HepG2 (cell line): ENCODE measurements around the gene TBC1D22A. TPM values are rescaled to one million over a fixed set of nuclear protein-coding genes. Genes with fewer than 3 reads are reported as not detected.

Experiments used
- ATAC-seq: fragments of 200-7000 bp; cut with Tn5 transposase; 3 replicates; pipeline ENCODE4 v1.9.1; 2020; ENCODE audit warnings: mild to moderate bottlenecking, moderate library complexity
- BruUV-seq: library from RNA; stranded (reverse); fragments of 400-500 nt; replicated peaks from 2 replicates; lab custom pipeline; 2021; lab: Mats Ljungman, UMichigan
- CTCF ChIA-PET: fragments of 300-600 bp; formaldehyde crosslinking; extraction: SDS; loops from one replicate; lab custom pipeline; 2021; ENCODE audit warnings: low total read pairs, inconsistent platforms, low intra/inter-chr PET ratio; lab: Yijun Ruan, JAX
- POLR2A ChIA-PET: fragments of 350-600 bp; sonication (Branson Sonifier 250); formaldehyde crosslinking; loops from one replicate; lab custom pipeline; 2020; ENCODE audit warnings: antibody characterized with exemption, inconsistent platforms; lab: Yijun Ruan, JAX
- DNase-seq: peaks from one replicate; pipeline ENCODE4 v3.0.0-alpha.2; 2015; ENCODE audit warnings: low spot score
- FAIRE-seq: peaks from 3 replicates; lab custom pipeline; 2011; peaks lifted over from hg19 to GRCh38; lab: Jason Lieb, UNC
- H2AFZ ChIP-seq: one replicate; pipeline ENCODE4 v1.6.1; 2011; ENCODE audit warnings: low read length, inconsistent platforms
- H3K27ac ChIP-seq: fragments of 300-600 bp; 3 replicates; pipeline ENCODE4 v1.8.0; 2011; ENCODE audit warnings: mixed run types, mild to moderate bottlenecking, mixed read lengths, low read length, inconsistent platforms; ENCODE audit not compliant: insufficient read depth; ENCODE audit errors: extremely low read length
- H3K27me3 ChIP-seq, 2 experiments: fragments of 200-600 bp in 1 of 2; 2 replicates in 1 of 2; 3 replicates in 1 of 2; pipeline versions ENCODE4 v1.6.0 to v1.8.0; 2011; ENCODE audit warnings: low read length in 2 of 2, mild to moderate bottlenecking in 2 of 2, moderate library complexity in 2 of 2, inconsistent platforms in 1 of 2; ENCODE audit not compliant: insufficient read depth in 2 of 2, control insufficient read depth in 1 of 2
- H3K36me3 ChIP-seq, 2 experiments: fragments of 200-600 bp in 1 of 2; replicated peaks in 1 of 2; 2 replicates in 1 of 2; 3 replicates in 1 of 2; pipeline versions ENCODE4 v1.5.1 to v1.8.0; 2011; ENCODE audit warnings: low read length in 2 of 2, inconsistent platforms in 1 of 2; ENCODE audit not compliant: insufficient read depth in 2 of 2, control insufficient read depth in 1 of 2
- H3K4me1 ChIP-seq: 2 replicates; pipeline ENCODE4 v1.5.1; 2012; ENCODE audit warnings: low read length, inconsistent platforms; ENCODE audit not compliant: insufficient read depth
- H3K4me2 ChIP-seq: 2 replicates; pipeline ENCODE4 v1.6.0; 2011; ENCODE audit warnings: low read depth, low read length, inconsistent platforms
- H3K4me3 ChIP-seq, 3 experiments: fragments of 200-600 bp in 1 of 3; sonication (generic), shearing (Covaris generic) in 1 of 3; replicated peaks in 1 of 3; 2 replicates each; pipeline ENCODE4 v1.5.1; 2011 to 2016; ENCODE audit warnings: low read length in 3 of 3, inconsistent platforms in 2 of 3, low read depth in 2 of 3, mild to moderate bottlenecking in 2 of 3, control low read depth in 1 of 3, mixed read lengths in 1 of 3; ENCODE audit not compliant: insufficient read depth in 1 of 3
- H3K79me2 ChIP-seq: one replicate; pipeline ENCODE4 v1.6.1; 2011; ENCODE audit warnings: low read length, inconsistent platforms; ENCODE audit not compliant: insufficient read depth
- H3K9ac ChIP-seq: 2 replicates; pipeline ENCODE4 v1.6.0; 2011; ENCODE audit warnings: mild to moderate bottlenecking, low read depth, low read length, inconsistent platforms; ENCODE audit not compliant: insufficient read depth
- H3K9me3 ChIP-seq: 2 replicates; pipeline ENCODE4 v1.5.1; 2012; ENCODE audit warnings: mild to moderate bottlenecking, low read length
- H4K20me1 ChIP-seq: 2 replicates; pipeline ENCODE4 v1.6.0; 2011; ENCODE audit warnings: inconsistent platforms, mild to moderate bottlenecking, low read length, moderate library complexity; ENCODE audit not compliant: insufficient read depth
- WGBS: methylation state at CpG from one replicate; pipeline ENCODE4 v1.1.6; 2017; ENCODE audit warnings: low lambda C conversion rate; 5-methylcytosine and 5-hydroxymethylcytosine counted together
- in situ Hi-C: cut with HindIII; loops from 2 replicates; pipeline ENCODE4 v1.10.0; 2017; ENCODE audit warnings: low pct_unique_long_range_greater_than_20kb; ENCODE audit not compliant: extremely low pct_ligation_motif_present
- intact Hi-C: fragments of 100-400 bp; cut with micrococcal nuclease; formaldehyde crosslinking; loops from one replicate; pipeline ENCODE4 v1.10.0; 2022; ENCODE audit not compliant: unreplicated experiment
- polyA plus RNA-seq, 8 experiments: library from polyadenylated mRNA; depleted of rRNA in 3 of 8; stranded (reverse) in 7 of 8; unstranded in 1 of 8; fragments of >200 nt; fragmentation: Illumina TruSeq in 4 of 8; extraction: Trizol in 4 of 8; gene quantifications; 2 replicates each; pipeline versions ENCODE4 v1.2.1 to v1.2.3, GENCODE V29; 2011 to 2016; ENCODE audit warnings: low read depth in 4 of 8, missing spikeins in 1 of 8, mixed read lengths in 1 of 8; ENCODE audit not compliant: insufficient read depth in 1 of 8
- total RNA-seq, 5 experiments: library from RNA; depleted of rRNA; stranded (reverse); fragments of >200 nt; fragmentation: Illumina TruSeq; extraction: Trizol; gene quantifications; 2 replicates each; pipeline ENCODE4 v1.2.3, GENCODE V29; 2016; ENCODE audit warnings: low read depth in 1 of 5
- TF ChIP-seq, protein P1 (sequence below): sonication (generic); formaldehyde crosslinking; IDR thresholded peaks from 2 replicates; pipeline ENCODE4 v1.5.1; 2020; ENCODE audit warnings: mild to moderate bottlenecking, missing genetic modification reagents, moderate library complexity
- TF ChIP-seq, protein P2 (sequence below): IDR thresholded peaks from 2 replicates; pipeline ENCODE4 v1.6.1; 2016
- TF ChIP-seq, protein P3 (sequence below): sonication (generic); formaldehyde crosslinking; IDR thresholded peaks from 2 replicates; pipeline ENCODE4 v1.5.1; 2020; ENCODE audit warnings: missing genetic modification reagents, mild to moderate bottlenecking, borderline replicate concordance

The TBC1D22A gene
- total and polyA plus RNA-seq, 2 of the 13 experiments (the other 11 are each of a cell fraction or from before 2014, with no cell fraction given) = 17.3 to 18.0 TPM

DNA sequence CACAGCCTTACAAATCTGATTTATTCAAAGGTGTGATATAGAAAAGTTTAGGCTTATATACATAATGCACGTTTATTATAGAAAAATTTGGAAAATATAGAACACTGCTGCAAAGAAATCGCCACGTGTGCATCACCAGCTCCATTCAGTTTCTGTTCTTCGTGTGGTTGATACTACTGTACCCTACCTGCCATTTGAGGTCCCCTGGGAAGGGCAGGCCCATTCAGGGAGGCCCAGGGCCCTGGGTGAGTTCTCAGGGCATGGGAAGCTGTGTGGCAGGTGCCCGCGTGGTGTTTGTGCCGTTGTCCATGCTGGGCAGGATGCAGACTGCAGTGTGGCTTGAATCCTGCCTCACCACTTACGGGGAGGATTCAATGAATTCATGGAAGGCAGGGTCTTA lies 60.8 kb downstream of the TBC1D22A start (continued):
- TF ChIP-seq, protein P1, sequence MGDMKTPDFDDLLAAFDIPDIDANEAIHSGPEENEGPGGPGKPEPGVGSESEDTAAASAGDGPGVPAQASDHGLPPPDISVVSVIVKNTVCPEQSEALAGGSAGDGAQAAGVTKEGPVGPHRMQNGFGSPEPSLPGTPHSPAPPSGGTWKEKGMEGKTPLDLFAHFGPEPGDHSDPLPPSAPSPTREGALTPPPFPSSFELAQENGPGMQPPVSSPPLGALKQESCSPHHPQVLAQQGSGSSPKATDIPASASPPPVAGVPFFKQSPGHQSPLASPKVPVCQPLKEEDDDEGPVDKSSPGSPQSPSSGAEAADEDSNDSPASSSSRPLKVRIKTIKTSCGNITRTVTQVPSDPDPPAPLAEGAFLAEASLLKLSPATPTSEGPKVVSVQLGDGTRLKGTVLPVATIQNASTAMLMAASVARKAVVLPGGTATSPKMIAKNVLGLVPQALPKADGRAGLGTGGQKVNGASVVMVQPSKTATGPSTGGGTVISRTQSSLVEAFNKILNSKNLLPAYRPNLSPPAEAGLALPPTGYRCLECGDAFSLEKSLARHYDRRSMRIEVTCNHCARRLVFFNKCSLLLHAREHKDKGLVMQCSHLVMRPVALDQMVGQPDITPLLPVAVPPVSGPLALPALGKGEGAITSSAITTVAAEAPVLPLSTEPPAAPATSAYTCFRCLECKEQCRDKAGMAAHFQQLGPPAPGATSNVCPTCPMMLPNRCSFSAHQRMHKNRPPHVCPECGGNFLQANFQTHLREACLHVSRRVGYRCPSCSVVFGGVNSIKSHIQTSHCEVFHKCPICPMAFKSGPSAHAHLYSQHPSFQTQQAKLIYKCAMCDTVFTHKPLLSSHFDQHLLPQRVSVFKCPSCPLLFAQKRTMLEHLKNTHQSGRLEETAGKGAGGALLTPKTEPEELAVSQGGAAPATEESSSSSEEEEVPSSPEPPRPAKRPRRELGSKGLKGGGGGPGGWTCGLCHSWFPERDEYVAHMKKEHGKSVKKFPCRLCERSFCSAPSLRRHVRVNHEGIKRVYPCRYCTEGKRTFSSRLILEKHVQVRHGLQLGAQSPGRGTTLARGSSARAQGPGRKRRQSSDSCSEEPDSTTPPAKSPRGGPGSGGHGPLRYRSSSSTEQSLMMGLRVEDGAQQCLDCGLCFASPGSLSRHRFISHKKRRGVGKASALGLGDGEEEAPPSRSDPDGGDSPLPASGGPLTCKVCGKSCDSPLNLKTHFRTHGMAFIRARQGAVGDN (CRISPR knock-in tag) = no peak

DNA sequence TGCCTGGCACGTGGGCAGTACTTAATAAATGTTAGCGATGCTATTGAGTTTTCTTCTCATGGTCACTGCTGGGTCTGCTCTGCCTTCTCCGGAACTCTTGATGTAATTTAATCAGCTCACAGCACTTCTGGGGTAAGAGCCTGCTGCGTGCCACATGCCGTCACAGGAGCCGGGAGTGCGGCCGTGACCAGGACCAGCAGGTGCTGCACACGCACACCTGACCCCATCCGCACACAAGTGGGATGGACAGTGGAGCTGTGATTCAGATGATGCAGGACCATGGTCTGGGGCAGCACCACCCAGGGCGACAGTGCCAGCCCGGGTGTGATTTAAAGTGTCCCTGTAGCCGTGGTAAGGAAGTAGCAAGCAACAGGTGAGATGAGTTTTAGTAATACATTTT lies 61.2 kb downstream of the TBC1D22A start:
- DNase-seq (no peak), ATAC-seq (no peak), FAIRE-seq (no peak)
- Histone ChIP-seq H3K36me3 (peaks cover 2 to 18% of the 10 kb centered on the region in 2 experiments; a peak in 4 of 5 replicates), H3K27ac (no peak overlapping the region), H3K79me2 (peaks cover 22% of the 10 kb centered on the region), H3K9ac (no peak overlapping the region), H4K20me1 (no peaks in the 10 kb centered on the region; the same call in 1 of the 2 replicates), H2AFZ (no peak overlapping the region), H3K27me3 (no peaks in the 10 kb centered on the region), H3K4me2 (no peak overlapping the region), H3K9me3 (no peaks in the 10 kb centered on the region), H3K4me3 (no peak overlapping the region), H3K4me1 (peaks cover 14% of the 10 kb centered on the region)
- ChIA-PET CTCF (no interaction called here), POLR2A (no interaction called here)
- TF ChIP-seq, protein P2, sequence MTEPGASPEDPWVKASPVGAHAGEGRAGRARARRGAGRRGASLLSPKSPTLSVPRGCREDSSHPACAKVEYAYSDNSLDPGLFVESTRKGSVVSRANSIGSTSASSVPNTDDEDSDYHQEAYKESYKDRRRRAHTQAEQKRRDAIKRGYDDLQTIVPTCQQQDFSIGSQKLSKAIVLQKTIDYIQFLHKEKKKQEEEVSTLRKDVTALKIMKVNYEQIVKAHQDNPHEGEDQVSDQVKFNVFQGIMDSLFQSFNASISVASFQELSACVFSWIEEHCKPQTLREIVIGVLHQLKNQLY (CRISPR knock-in tag) = no peak
- TF ChIP-seq, protein P3, sequence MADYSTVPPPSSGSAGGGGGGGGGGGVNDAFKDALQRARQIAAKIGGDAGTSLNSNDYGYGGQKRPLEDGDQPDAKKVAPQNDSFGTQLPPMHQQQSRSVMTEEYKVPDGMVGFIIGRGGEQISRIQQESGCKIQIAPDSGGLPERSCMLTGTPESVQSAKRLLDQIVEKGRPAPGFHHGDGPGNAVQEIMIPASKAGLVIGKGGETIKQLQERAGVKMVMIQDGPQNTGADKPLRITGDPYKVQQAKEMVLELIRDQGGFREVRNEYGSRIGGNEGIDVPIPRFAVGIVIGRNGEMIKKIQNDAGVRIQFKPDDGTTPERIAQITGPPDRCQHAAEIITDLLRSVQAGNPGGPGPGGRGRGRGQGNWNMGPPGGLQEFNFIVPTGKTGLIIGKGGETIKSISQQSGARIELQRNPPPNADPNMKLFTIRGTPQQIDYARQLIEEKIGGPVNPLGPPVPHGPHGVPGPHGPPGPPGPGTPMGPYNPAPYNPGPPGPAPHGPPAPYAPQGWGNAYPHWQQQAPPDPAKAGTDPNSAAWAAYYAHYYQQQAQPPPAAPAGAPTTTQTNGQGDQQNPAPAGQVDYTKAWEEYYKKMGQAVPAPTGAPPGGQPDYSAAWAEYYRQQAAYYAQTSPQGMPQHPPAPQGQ (CRISPR knock-in tag) = no peak
- BruUV-seq = no TSS peak
- in situ Hi-C loops (no loop called here), intact Hi-C loops (no loop called here)
- WGBS = 100% methylated on average over 13 of the region's 13 CpGs
